Right ventricle myocardium inferior (tissue), 1 donor: ENCODE results near the gene ANTXRL. TPM values are rescaled to one million over a fixed set of nuclear protein-coding genes. Genes with fewer than 3 reads are reported as not detected.
A peak's percentile ranks its signal among the peaks of the same experiment; 100 is the strongest.
"Not testable (repeated sequence)": the region's sequence is repeated elsewhere in the genome, so short reads cannot be mapped to it uniquely, and the experiment has no call there.

Experiments
- ATAC-seq: fragments of 200-7000 bp; cut with Tn5 transposase; one replicate; pipeline ENCODE4 v1.9.1; 2020; ENCODE audit warnings: mild to moderate bottlenecking, moderate library complexity
- DNase-seq: peaks from one replicate; pipeline ENCODE4 v3.0.0; 2021; ENCODE audit errors: missing footprints
- intact Hi-C: fragments of 100-400 bp; cut with DNase I; formaldehyde crosslinking; loops from one replicate; pipeline ENCODE4 v1.11.0; 2022
- total RNA-seq: library from RNA; stranded (reverse); fragmentation: NEBNext Ultra II Directional; extraction: Animal tissue kit (Norgen Biotek cat#: 25700); gene quantifications from one replicate; pipeline ENCODE4 v1.2.1, GENCODE V29; 2021
- donor health status: DM: no; HTN: yes; CAD: no; lungs with severe emphysema.

Gene ANTXRL
- total RNA-seq, 1 donor from 2014 or later: not detected

GRCh38 chr10:46374410-46374809, 87.6 kb downstream of the ANTXRL start:
- DNase-seq, ATAC-seq, intact Hi-C loops: not testable (repeated sequence)

- ATAC-seq: peak; percentile 29
- DNase-seq, intact Hi-C loops: not testable (repeated sequence)
These were observed 88.6 kb downstream of the ANTXRL start, which contains the start of gene ANXA8L1 for GRCh38 chr10:46375406-46375805. TSS of gene ANXA8L1 (plus strand) at chr10:46375776. CDS start at chr10:46375852, 76 bp downstream.

- ATAC-seq: peak; percentile 85
- intact Hi-C loops, DNase-seq: not testable (repeated sequence)
These were observed 90.2 kb downstream of the ANTXRL start for GRCh38 chr10:46377022-46377421.

GRCh38 chr10:46377651-46378050, 90.9 kb downstream of the ANTXRL start:
- peak; percentile 26 for ATAC-seq
- intact Hi-C loops, DNase-seq: not testable (repeated sequence)

- ATAC-seq, intact Hi-C loops, DNase-seq: not testable (repeated sequence)
These were observed 91.3 kb downstream of the ANTXRL start for GRCh38 chr10:46378108-46378507.

- ATAC-seq, intact Hi-C loops, DNase-seq: not testable (repeated sequence)
These were observed 92.5 kb downstream of the ANTXRL start for GRCh38 chr10:46379233-46379848.

Other genes with a start within 250 kb of the ANTXRL start
- gene MSMB, start 240.7 kb upstream of the ANTXRL start, total RNA-seq: not detected
- 0.68 TPM for gene ANXA8L1, start 88.8 kb downstream of the ANTXRL start, total RNA-seq
- not detected for gene NPY4R, start 179.0 kb downstream of the ANTXRL start, total RNA-seq